Adrenal gland (tissue), 12 donors: Measurements from ENCODE around the gene AADACL4. TPM values are rescaled to one million over a fixed set of nuclear protein-coding genes. Genes with fewer than 3 reads are reported as not detected.

Experiments
- DNase-seq, 7 donors: peaks; one replicate each; pipeline ENCODE4 v3.0.0-alpha.2; 2019 to 2020
- H3K27ac ChIP-seq, 5 donors: fragments of 200-600 bp; sonication (generic) in 4 of 5; 1 replicate in 3 of 5; 2 replicates in 2 of 5; pipeline versions ENCODE4 v1.5.1 to v1.8.0; 2016 to 2020; ENCODE audit warnings: mild to moderate bottlenecking in 1 of 5
- H3K27me3 ChIP-seq: fragments of 200-600 bp; 2 replicates; pipeline ENCODE4 v1.8.0; 2021
- H3K36me3 ChIP-seq, 2 donors: fragments of 200-600 bp; replicated peaks in 1 of 2; 1 replicate in 1 of 2; 2 replicates in 1 of 2; pipeline versions ENCODE4 v1.5.1 to v1.8.0; 2018 to 2022
- H3K4me1 ChIP-seq, 2 donors: fragments of 200-600 bp; replicated peaks in 1 of 2; 1 replicate in 1 of 2; 2 replicates in 1 of 2; pipeline versions ENCODE4 v1.5.1 to v1.8.0; 2018 to 2021
- H3K4me3 ChIP-seq, 4 donors: fragments of 200-600 bp; sonication (generic) in 3 of 4; one replicate each; pipeline ENCODE4 v1.5.1; 2016 to 2018
- H3K9me3 ChIP-seq, 3 donors: fragments of 200-600 bp; sonication (generic) in 1 of 3; replicated peaks in 1 of 3; 1 replicate in 2 of 3; 2 replicates in 1 of 3; pipeline versions ENCODE4 v1.5.1 to v1.8.0; 2016 to 2021
- CTCF ChIP-seq, 6 experiments: fragments of 450-650 bp in 4 of 6; fragments of 200-600 bp in 2 of 6; sonication (generic) in 1 of 6; IDR thresholded peaks; 1 replicate in 5 of 6; 2 replicates in 1 of 6; pipeline versions ENCODE4 v1.5.1 to v1.8.0; 2016 to 2021; ENCODE audit warnings: antibody characterized with exemption in 6 of 6, mild to moderate bottlenecking in 2 of 6, moderate library complexity in 1 of 6
- POLR2A ChIP-seq, 2 donors: fragments of 450-650 bp; IDR thresholded peaks; one replicate each; pipeline ENCODE4 v1.6.1; 2017; ENCODE audit warnings: antibody characterized with exemption in 2 of 2, mild to moderate bottlenecking in 2 of 2, moderate library complexity in 1 of 2
- WGBS, 4 donors: extraction: QIAGEN DNeasy Blood & Tissue Kit in 2 of 4; methylation state at CpG; one replicate each; pipeline versions ENCODE4 v1.1.5 to v1.1.7; 2013 to 2017; 5-methylcytosine and 5-hydroxymethylcytosine counted together
- intact Hi-C, 2 donors: fragments of 100-400 bp; cut with DNase I; formaldehyde crosslinking; loops; one replicate each; pipeline versions ENCODE4 v1.14.1 to v1.15.0; 2022 to 2023
- polyA plus RNA-seq, 3 donors: library from polyadenylated mRNA; stranded (reverse); fragments of 200-250 nt in 2 of 3; fragments of 350-450 nt in 1 of 3; fragmentation: Illumina TruSeq in 1 of 3; extraction: RNeasy Lipid Tissue Mini Kit (QIAGEN cat#74804) in 1 of 3; gene quantifications; one replicate each; pipeline ENCODE4 v1.2.3, GENCODE V29; 2013 to 2014
- total RNA-seq, 9 donors: library from RNA; depleted of rRNA in 4 of 9; stranded (reverse); fragments of >200 nt in 4 of 9; fragments of 120-200 nt in 1 of 9; fragmentation: NEBNext Ultra II Directional in 1 of 9; extraction: Animal tissue kit (Norgen Biotek cat#: 25700) in 1 of 9; gene quantifications; one replicate each; pipeline versions ENCODE4 v1.1.0 to v1.2.4, GENCODE V29; 2013 to 2023
- donor health status: healthy with polysubstance abuse.
- donor health status: Bipolar disorder and iron deficiency.
- donor health status: DM: yes; HTN: yes; CAD: no.
- donor health status: DM: no; HTN: no; CAD: no.
- donor health status: DM: no; HTN: no; CAD: no.
- donor health status: DM: yes; HTN: yes; CAD: no.

AADACL4 gene
- total and polyA plus RNA-seq, 12 donors = 0.06 to 0.16 (median 0.10) TPM; not detected in 9

GRCh38 chr1:12603224-12603623, 40.7 kb upstream of the AADACL4 start:
- no peaks in the 10 kb centered on the region for H3K36me3 ChIP-seq
- peak overlapping the region in 2 of 5 donors; percentile 14 to 77 for H3K27ac ChIP-seq
- DNase-seq = no peak
- H3K27me3 ChIP-seq = no peaks in the 10 kb centered on the region
- no peak overlapping the region for H3K4me3 ChIP-seq
- no peak for TF ChIP-seq POLR2A (IDR thresholded peaks at IDR 0.05)
- no peak for TF ChIP-seq CTCF (IDR thresholded peaks at IDR 0.05)
- intact Hi-C loops = no loop called here
- H3K9me3 ChIP-seq = no peaks in the 10 kb centered on the region
- peaks cover 17 to 70% of the 10 kb centered on the region in 2 donors for H3K4me1 ChIP-seq
- 57 to 83% (median 78%) methylated on average over 4 to 9 of the region's 9 CpGs for WGBS, 4 donors

- no peak overlapping the region for H3K4me3 ChIP-seq
- H3K36me3 ChIP-seq = no peaks in the 10 kb centered on the region
- peak; percentile 49 to 91 (median 82) for DNase-seq
- H3K9me3 ChIP-seq = no peaks in the 10 kb centered on the region
- TF ChIP-seq POLR2A (IDR thresholded peaks at IDR 0.05) (no peak), CTCF (IDR thresholded peaks at IDR 0.05) (no peak)
- intact Hi-C loops = no loop called here
- peaks cover 17 to 61% of the 10 kb centered on the region in 2 donors for H3K4me1 ChIP-seq
- WGBS, 4 donors = 45 to 53% (median 47%) methylated on average over 16 of the region's 16 CpGs
- no peaks in the 10 kb centered on the region for H3K27me3 ChIP-seq
- H3K27ac ChIP-seq = peak overlapping the region in 2 of 5 donors; percentile 71 to 77
These were observed 39.6 kb upstream of the AADACL4 start for GRCh38 chr1:12604114-12604874.

- Histone ChIP-seq H3K4me3 (no peak overlapping the region), H3K9me3 (no peaks in the 10 kb centered on the region), H3K27ac (peak overlapping the region in 2 of 5 donors; percentile 71 to 77), H3K27me3 (no peaks in the 10 kb centered on the region), H3K36me3 (no peaks in the 10 kb centered on the region), H3K4me1 (peaks cover 12 to 54% of the 10 kb centered on the region in 2 donors)
- no peak for DNase-seq
- TF ChIP-seq CTCF (IDR thresholded peaks at IDR 0.05) (no peak), POLR2A (IDR thresholded peaks at IDR 0.05) (no peak)
- 72 to 85% (median 82%) methylated on average over 9 of the region's 9 CpGs for WGBS, 4 donors
- intact Hi-C loops = no loop called here
These were observed 38.9 kb upstream of the AADACL4 start for GRCh38 chr1:12604986-12605385.

GRCh38 chr1:12607263-12607662, 36.6 kb upstream of the AADACL4 start:
- no peaks in the 10 kb centered on the region for H3K9me3 ChIP-seq
- no peak for DNase-seq
- intact Hi-C loops = no loop called here
- 67 to 91% (median 79%) methylated on average over 3 of the region's 3 CpGs for WGBS, 4 donors
- no peaks in the 10 kb centered on the region for H3K27me3 ChIP-seq
- no peaks in the 10 kb centered on the region for H3K36me3 ChIP-seq
- TF ChIP-seq POLR2A (IDR thresholded peaks at IDR 0.05) (no peak), CTCF (IDR thresholded peaks at IDR 0.05) (no peak)
- no peak overlapping the region for H3K27ac ChIP-seq
- no peak overlapping the region for H3K4me3 ChIP-seq
- H3K4me1 ChIP-seq = peaks cover 0 to 32% of the 10 kb centered on the region in 2 donors
